OCI-LY1 (cell line): Measurements from ENCODE around the gene TLR9.

ENCODE experiments used
- H2AFZ ChIP-seq: fragments of 200-600 bp; sonication (generic), shearing (Covaris generic); 2 replicates; pipeline ENCODE4 v1.6.0; 2014; ENCODE audit warnings: antibody characterized with exemption, mild to moderate bottlenecking, low read length
- H3F3A ChIP-seq: fragments of 200-600 bp; sonication (generic), shearing (Covaris generic); 2 replicates; pipeline ENCODE4 v1.6.0; 2014; ENCODE audit warnings: mild to moderate bottlenecking, antibody characterized with exemption, low read length, moderate library complexity; ENCODE audit not compliant: insufficient read depth
- H3K27ac ChIP-seq: fragments of 200-600 bp; sonication (generic); 2 replicates; pipeline ENCODE4 v1.5.1; 2014; ENCODE audit warnings: low read length, mixed run types, mild to moderate bottlenecking, low read depth; ENCODE audit not compliant: poor library complexity, severe bottlenecking
- H3K27me3 ChIP-seq: fragments of 200-600 bp; sonication (generic); 2 replicates; pipeline ENCODE4 v1.6.0; 2014; ENCODE audit warnings: antibody characterized with exemption, mild to moderate bottlenecking, low read length, moderate library complexity; ENCODE audit not compliant: insufficient read depth
- H3K36me3 ChIP-seq: fragments of 200-600 bp; sonication (generic); 2 replicates; pipeline ENCODE4 v1.6.1; 2014; ENCODE audit warnings: mild to moderate bottlenecking, antibody characterized with exemption, low read length, moderate library complexity, mixed read lengths; ENCODE audit not compliant: insufficient read depth
- H3K4me1 ChIP-seq: fragments of 200-600 bp; sonication (generic); 2 replicates; pipeline ENCODE4 v1.5.1; 2014; ENCODE audit warnings: mild to moderate bottlenecking, low read length, moderate library complexity; ENCODE audit not compliant: insufficient read depth, severe bottlenecking
- H3K4me2 ChIP-seq: fragments of 200-600 bp; sonication (generic), shearing (Covaris generic); 2 replicates; pipeline ENCODE4 v1.6.1; 2014; ENCODE audit warnings: low read length
- H3K4me3 ChIP-seq: fragments of 200-600 bp; sonication (generic); 2 replicates; pipeline ENCODE4 v1.5.1; 2014; ENCODE audit warnings: low read length, low read depth, mild to moderate bottlenecking, mixed read lengths; ENCODE audit not compliant: poor library complexity, severe bottlenecking
- H3K79me2 ChIP-seq: fragments of 200-600 bp; shearing (Covaris generic); 2 replicates; pipeline ENCODE4 v1.6.1; 2016; ENCODE audit warnings: mixed run types, low read length, mixed read lengths; ENCODE audit not compliant: insufficient read depth
- H3K9ac ChIP-seq: fragments of 200-600 bp; sonication (generic), shearing (Covaris generic); 2 replicates; pipeline ENCODE4 v1.6.1; 2014; ENCODE audit warnings: mild to moderate bottlenecking, low read length, mixed read lengths
- H3K9me2 ChIP-seq: fragments of 200-600 bp; sonication (generic), shearing (Covaris generic); 2 replicates; pipeline ENCODE4 v1.6.1; 2014; ENCODE audit warnings: low read depth, mild to moderate bottlenecking, low read length, mixed read lengths
- H3K9me3 ChIP-seq: fragments of 200-600 bp; shearing (Covaris generic); 2 replicates; pipeline ENCODE4 v1.6.1; 2014; ENCODE audit warnings: low read length, mixed read lengths
- H4K20me1 ChIP-seq: fragments of 200-600 bp; sonication (generic), shearing (Covaris generic); 2 replicates; pipeline ENCODE4 v1.6.0; 2016; ENCODE audit warnings: mild to moderate bottlenecking, low read length; ENCODE audit not compliant: insufficient read depth
- EZH2 ChIP-seq: fragments of 200-600 bp; sonication (generic), shearing (Covaris generic); IDR thresholded peaks from 2 replicates; pipeline ENCODE4 v1.8.0; 2017; ENCODE audit warnings: borderline replicate concordance, mixed run types, mild to moderate bottlenecking, antibody characterized with exemption, low read length, moderate library complexity, mixed read lengths
- TF ChIP-seq, protein P1 (sequence below): fragments of 200-600 bp; sonication (generic), shearing (Covaris generic); IDR thresholded peaks from 2 replicates; pipeline ENCODE4 v1.5.1; 2017; ENCODE audit warnings: mild to moderate bottlenecking, antibody characterized with exemption, low read length, moderate library complexity, mixed read lengths

TLR9 gene

DNA sequence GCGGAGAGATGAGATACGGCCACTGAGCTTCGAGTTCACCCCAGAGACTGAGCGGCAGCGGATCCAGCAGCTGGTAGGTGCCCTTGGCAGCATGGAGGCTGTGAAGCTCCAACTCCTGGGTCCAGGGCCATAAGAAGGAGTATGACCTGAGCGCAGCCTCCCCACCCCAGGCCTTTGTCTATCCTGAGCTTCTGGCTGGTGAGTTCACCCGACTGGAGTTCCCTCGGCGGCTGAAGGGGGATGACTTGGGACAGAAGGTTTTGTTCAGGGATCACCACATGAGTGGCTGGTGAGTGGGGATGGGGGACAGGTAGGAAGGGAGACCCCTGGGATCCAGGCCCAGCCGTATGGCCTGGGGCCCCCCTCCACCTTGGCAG lies 22.7 kb upstream of the TLR9 start:
- Histone ChIP-seq H3K36me3 (peaks cover 40% of the 10 kb centered on the region), H3K27me3 (no peaks in the 10 kb centered on the region), H2AFZ (no peak overlapping the region), H3K79me2 (no peaks in the 10 kb centered on the region), H3K4me3 (no peak overlapping the region), H3K9ac (no peak overlapping the region), H3K9me2 (no peaks in the 10 kb centered on the region), H3K4me2 (no peak overlapping the region), H3K4me1 (peaks cover 31% of the 10 kb centered on the region), H3F3A (no peaks in the 10 kb centered on the region), H4K20me1 (no peaks in the 10 kb centered on the region), H3K27ac (no peak overlapping the region), H3K9me3 (no peaks in the 10 kb centered on the region)
- TF ChIP-seq EZH2 = no peak
- TF ChIP-seq, protein P1, sequence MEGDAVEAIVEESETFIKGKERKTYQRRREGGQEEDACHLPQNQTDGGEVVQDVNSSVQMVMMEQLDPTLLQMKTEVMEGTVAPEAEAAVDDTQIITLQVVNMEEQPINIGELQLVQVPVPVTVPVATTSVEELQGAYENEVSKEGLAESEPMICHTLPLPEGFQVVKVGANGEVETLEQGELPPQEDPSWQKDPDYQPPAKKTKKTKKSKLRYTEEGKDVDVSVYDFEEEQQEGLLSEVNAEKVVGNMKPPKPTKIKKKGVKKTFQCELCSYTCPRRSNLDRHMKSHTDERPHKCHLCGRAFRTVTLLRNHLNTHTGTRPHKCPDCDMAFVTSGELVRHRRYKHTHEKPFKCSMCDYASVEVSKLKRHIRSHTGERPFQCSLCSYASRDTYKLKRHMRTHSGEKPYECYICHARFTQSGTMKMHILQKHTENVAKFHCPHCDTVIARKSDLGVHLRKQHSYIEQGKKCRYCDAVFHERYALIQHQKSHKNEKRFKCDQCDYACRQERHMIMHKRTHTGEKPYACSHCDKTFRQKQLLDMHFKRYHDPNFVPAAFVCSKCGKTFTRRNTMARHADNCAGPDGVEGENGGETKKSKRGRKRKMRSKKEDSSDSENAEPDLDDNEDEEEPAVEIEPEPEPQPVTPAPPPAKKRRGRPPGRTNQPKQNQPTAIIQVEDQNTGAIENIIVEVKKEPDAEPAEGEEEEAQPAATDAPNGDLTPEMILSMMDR = no peak

DNA sequence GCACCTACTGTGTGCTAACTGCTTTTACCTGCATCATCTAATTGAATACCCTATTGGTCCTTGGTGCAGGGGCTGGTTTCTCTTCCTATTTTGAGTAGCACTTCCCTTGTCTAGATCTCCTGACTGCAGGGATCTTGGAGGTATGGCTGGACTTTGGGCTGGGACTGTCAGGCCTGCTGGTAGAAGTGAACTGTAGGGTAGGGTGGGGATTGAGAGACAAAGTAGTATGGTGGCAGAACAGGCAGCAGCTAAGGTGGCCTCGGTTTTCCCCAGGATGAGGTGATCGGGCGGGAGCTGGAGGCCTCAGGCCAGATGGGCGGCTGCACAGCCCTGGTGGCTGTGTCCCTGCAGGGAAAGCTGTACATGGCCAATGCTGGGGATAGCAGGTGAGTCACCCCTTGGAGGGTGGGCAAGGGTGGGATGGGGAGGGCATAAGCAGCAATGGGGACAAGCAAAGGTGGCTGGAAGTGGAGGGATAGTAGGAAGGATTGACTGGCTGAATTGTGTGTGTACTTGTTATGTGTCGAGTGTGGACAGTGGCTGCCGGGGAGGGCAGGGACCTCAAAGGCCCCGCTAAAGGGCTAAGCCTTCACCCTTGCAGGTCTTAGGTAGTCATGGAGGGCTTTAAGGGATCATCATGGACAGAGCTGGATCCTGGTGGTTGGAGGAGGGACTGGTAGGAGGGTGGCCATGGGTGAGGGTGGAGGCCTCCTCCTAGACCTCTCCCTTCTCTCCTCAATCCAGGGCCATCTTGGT lies 22.1 kb upstream of the TLR9 start:
- no peaks in the 10 kb centered on the region for H4K20me1 ChIP-seq
- no peak overlapping the region for H3K9ac ChIP-seq
- H3K36me3 ChIP-seq = peaks cover 35% of the 10 kb centered on the region
- no peaks in the 10 kb centered on the region for H3K79me2 ChIP-seq
- no peak overlapping the region for H3K4me2 ChIP-seq
- no peaks in the 10 kb centered on the region for H3K27me3 ChIP-seq
- peaks cover 27% of the 10 kb centered on the region for H3K4me1 ChIP-seq
- no peak overlapping the region for H2AFZ ChIP-seq
- no peaks in the 10 kb centered on the region for H3K9me3 ChIP-seq
- no peak overlapping the region for H3K4me3 ChIP-seq
- no peaks in the 10 kb centered on the region for H3K9me2 ChIP-seq
- no peak for TF ChIP-seq EZH2
- TF ChIP-seq, protein P1 = no peak
- no peaks in the 10 kb centered on the region for H3F3A ChIP-seq
- H3K27ac ChIP-seq = no peak overlapping the region

DNA sequence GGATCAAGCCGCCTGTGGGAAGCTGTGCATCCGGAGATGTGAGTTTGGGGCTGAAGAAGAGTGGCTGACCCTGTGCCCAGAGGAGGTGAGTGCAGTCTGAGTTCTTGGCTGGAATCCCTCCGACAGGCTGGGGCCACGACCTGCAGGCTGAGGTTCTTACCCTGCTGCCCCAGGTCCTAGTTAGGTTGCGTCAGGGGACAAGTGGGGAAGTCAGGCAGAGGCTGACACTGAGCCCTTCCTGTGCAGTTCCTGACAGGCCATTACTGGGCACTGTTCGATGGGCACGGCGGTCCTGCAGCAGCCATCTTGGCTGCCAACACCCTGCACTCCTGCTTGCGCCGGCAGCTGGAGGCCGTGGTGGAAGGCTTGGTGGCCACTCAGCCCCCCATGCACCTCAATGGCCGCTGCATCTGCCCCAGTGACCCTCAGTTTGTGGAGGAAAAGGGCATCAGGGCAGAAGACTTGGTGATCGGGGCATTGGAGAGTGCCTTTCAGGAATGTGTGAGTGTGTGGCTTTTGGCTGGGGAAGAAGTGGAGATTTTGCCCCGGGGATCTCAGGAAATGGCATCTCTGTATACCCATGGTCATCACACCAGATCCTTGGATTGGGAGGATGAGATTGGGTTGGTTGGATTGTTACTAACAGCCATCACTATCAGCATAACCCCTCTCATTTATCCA lies 21.4 kb upstream of the TLR9 start:
- peaks cover 27% of the 10 kb centered on the region for H3K4me1 ChIP-seq
- peak overlapping the region; percentile 66 for H3K4me3 ChIP-seq
- peak overlapping the region; percentile 3 for H3K27ac ChIP-seq

More for the DNA sequence above, 21.4 kb upstream of the TLR9 start:
- Histone ChIP-seq H3K9me2 (no peaks in the 10 kb centered on the region), H4K20me1 (no peaks in the 10 kb centered on the region), H3F3A (no peaks in the 10 kb centered on the region), H3K9ac (no peak overlapping the region; the same call in 1 of the 2 replicates), H3K79me2 (no peaks in the 10 kb centered on the region), H3K4me2 (peak overlapping the region; percentile 97; the same call in 1 of the 2 replicates), H2AFZ (no peak overlapping the region), H3K27me3 (no peaks in the 10 kb centered on the region), H3K9me3 (no peaks in the 10 kb centered on the region), H3K36me3 (peaks cover 28% of the 10 kb centered on the region)
- TF ChIP-seq EZH2 = no peak
- TF ChIP-seq, protein P1 = no peak
